Measurements from ENCODE around the gene GADD45B.

DNA sequence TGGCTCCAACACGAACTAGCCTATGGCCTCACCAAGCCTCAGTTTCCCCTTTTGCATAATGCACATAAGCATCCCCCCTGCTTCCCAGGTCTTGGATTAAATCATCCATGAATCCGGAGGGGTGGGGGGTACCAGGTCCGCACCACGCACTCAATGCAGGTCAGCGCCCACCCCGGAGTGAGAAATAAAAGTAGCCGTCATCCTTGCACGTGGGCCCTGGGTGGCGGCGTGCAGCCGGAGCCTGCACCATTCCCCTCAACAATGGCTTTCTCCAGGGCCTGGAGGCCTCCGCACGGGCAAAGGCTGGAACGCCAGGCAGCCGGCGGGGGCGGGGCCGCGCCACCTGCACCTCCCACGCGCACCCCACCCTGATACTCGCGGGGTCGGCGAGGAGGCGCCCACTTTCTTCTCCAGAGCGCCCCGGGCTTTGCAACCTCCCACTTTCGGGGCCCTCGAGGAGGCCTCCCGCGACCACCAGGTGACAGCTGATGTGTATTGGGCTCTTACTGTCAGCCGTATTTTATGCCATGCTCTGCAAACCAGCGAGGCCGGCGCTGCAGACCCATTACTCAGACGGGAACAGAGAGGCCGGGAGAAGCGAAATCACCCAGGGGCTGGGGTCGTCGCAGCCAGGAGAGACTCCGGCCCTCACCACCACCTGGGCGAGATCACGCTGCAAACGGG is 767 bp upstream of the GADD45B start:
- TF ChIP-seq, protein P1, sequence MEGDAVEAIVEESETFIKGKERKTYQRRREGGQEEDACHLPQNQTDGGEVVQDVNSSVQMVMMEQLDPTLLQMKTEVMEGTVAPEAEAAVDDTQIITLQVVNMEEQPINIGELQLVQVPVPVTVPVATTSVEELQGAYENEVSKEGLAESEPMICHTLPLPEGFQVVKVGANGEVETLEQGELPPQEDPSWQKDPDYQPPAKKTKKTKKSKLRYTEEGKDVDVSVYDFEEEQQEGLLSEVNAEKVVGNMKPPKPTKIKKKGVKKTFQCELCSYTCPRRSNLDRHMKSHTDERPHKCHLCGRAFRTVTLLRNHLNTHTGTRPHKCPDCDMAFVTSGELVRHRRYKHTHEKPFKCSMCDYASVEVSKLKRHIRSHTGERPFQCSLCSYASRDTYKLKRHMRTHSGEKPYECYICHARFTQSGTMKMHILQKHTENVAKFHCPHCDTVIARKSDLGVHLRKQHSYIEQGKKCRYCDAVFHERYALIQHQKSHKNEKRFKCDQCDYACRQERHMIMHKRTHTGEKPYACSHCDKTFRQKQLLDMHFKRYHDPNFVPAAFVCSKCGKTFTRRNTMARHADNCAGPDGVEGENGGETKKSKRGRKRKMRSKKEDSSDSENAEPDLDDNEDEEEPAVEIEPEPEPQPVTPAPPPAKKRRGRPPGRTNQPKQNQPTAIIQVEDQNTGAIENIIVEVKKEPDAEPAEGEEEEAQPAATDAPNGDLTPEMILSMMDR (IDR thresholded peaks at IDR 0.05; ENCODE audit: insufficient read depth, low read length, poor library complexity, severe bottlenecking): no peak
- TF ChIP-seq EZH2phosphoT487 (conservative IDR thresholded peaks at IDR 0.05; ENCODE audit: low read length): no peak
